Neural cell (in vitro differentiated cells): ENCODE data around the gene DEFB115.

Experiments used
- CTCF ChIP-seq: fragments of 450-650 bp; IDR thresholded peaks from 2 replicates; pipeline ENCODE4 v1.5.1; 2014; ENCODE audit warnings: antibody characterized with exemption, mild to moderate bottlenecking, moderate library complexity; ENCODE audit not compliant: poor library complexity, severe bottlenecking
- EP300 ChIP-seq: fragments of 450-650 bp; conservative IDR thresholded peaks from 2 replicates; pipeline ENCODE4 v1.6.1; 2014; ENCODE audit warnings: antibody characterized with exemption, mild to moderate bottlenecking, moderate library complexity; ENCODE audit not compliant: poor library complexity, severe bottlenecking
- EZH2 ChIP-seq: fragments of 200-600, 300-800 bp; shearing (Covaris generic), sonication (generic); IDR thresholded peaks from 2 replicates; pipeline ENCODE4 v1.6.1; 2014; ENCODE audit warnings: antibody characterized with exemption, low read length, borderline replicate concordance, mild to moderate bottlenecking; ENCODE audit not compliant: insufficient read depth, poor library complexity, severe bottlenecking
- MXI1 ChIP-seq: fragments of 450-650 bp; conservative IDR thresholded peaks from 2 replicates; pipeline ENCODE4 v1.6.1; 2014; ENCODE audit warnings: antibody characterized with exemption, mild to moderate bottlenecking; ENCODE audit not compliant: poor library complexity, severe bottlenecking
- POLR2AphosphoS5 ChIP-seq: IDR thresholded peaks from 2 replicates; pipeline ENCODE4 v1.6.1; 2012
- RAD21 ChIP-seq: fragments of 450-650 bp; conservative IDR thresholded peaks from 2 replicates; pipeline ENCODE4 v1.6.1; 2014; ENCODE audit warnings: antibody characterized with exemption, mild to moderate bottlenecking, moderate library complexity
- REST ChIP-seq: IDR thresholded peaks from 2 replicates; pipeline ENCODE4 v1.6.1; 2012; ENCODE audit warnings: borderline replicate concordance
- SMC3 ChIP-seq: fragments of 450-650 bp; conservative IDR thresholded peaks from 2 replicates; pipeline ENCODE4 v1.6.1; 2014; ENCODE audit warnings: antibody characterized with exemption, mild to moderate bottlenecking, moderate library complexity; ENCODE audit not compliant: poor library complexity
- TAF1 ChIP-seq: IDR thresholded peaks from 2 replicates; pipeline ENCODE4 v1.6.1; 2012; ENCODE audit warnings: low read depth

- no peak for TF ChIP-seq EZH2
- no peak for TF ChIP-seq CTCF
- TF ChIP-seq REST: no peak
- TF ChIP-seq POLR2AphosphoS5: no peak
- TF ChIP-seq EP300: no peak
- no peak for TF ChIP-seq MXI1
- TF ChIP-seq SMC3: no peak
- TF ChIP-seq RAD21: no peak
- no peak for TF ChIP-seq TAF1
Observed at GRCh38 chr20:31260326-31260932, 3.0 kb downstream of the DEFB115 start.
